NCI-H345 treated with DMSO at 0.1 percent for 48 hours (cell line): ENCODE measurements around the gene ZSWIM4.
"Not testable (repeated sequence)": the region's sequence is repeated elsewhere in the genome, so short reads cannot be mapped to it uniquely, and the experiment has no call there.

Experiments
- DNase-seq: peaks from one replicate; lab custom pipeline; 2025; ENCODE audit not compliant: unreplicated experiment; lab: John Stamatoyannopoulos, UW

ZSWIM4 gene

GRCh38 chr19:13848798-13849676 is 53.8 kb downstream of the ZSWIM4 start:
- DNase-seq, result no peak

DNA sequence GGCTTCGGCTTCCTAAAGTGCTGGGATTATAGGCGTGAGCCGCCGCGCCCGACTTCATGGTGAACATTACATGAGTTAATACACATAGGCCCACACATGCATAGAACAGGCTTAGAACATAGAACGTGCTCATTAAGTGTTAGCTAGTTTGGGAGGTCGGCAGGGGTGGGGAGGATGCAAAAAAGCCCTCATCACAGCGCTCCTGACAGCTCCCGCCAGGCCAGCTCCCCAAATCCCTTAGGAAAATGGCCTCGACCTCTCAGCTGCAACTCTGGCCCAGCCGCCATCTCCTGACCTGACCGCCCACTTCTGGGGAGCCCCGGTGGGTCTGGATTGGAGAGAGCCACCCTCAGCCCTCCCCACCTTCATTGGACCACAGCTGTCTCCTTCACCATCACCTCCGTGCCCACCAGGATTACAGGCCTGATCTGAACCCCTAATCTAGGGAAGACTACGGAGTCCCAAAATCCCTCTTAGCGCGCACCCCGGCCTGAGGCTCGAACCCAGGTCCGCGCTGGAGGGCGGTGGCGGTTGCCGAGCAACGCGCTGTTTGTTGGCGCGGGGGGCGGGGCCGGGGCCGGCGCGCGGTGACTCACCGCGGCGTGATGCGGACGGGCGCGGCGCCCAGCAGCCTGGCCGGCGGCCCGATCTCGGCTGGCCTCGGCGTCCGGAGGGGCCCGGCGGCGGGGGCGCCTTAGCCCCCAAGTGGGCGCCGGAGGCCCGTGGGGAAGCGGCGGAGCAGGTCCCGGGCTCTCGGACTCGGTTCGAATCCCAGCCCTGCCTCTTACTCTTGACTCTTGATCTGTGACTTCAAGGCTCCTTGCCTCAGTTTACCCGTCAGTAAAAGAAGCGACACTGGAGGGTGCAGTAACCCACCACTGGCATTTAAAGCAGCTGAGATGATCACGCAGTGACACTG is 55.0 kb downstream of the ZSWIM4 start:
- DNase-seq, result no peak

DNA sequence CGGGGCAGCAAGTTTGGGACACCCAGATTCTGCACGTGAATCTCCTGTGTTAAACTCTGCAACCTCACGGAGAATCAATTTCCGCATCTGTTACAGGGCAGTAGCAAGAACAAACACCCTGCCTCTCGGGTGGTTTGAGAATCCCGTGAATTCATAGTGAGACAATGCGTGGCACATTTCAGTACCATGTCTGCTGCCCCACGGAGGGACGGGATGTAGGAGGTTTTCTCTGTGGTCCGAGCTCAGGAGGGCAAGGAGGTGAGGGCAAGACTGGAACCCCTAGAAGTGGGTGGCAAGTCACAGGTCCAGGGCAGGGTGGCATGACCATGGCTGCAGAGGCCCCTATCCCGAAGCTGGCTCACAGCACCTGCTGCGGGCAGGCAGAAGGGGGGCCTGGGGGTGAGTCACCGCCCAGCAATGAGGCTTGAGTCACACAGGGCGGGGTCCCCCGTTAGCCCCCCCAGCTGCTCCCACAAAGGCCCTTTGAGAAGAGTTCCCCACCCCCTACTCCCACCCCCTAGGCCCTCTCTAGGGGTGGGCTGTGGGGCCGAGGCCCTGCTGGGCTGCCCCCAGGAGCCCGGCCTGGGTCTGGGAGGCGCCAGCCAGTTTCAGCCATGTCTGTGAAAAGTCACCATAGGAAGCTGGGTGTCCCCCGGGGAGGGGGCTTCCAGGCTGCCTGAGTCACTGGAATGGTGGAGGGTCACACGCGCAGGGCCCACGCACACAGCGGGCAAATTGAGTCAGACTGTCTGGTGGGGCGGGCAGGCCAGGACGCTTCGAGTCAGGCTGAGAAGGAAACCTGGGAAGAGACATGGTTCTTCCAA is 55.9 kb downstream of the ZSWIM4 start:
- no peak for DNase-seq

DNA sequence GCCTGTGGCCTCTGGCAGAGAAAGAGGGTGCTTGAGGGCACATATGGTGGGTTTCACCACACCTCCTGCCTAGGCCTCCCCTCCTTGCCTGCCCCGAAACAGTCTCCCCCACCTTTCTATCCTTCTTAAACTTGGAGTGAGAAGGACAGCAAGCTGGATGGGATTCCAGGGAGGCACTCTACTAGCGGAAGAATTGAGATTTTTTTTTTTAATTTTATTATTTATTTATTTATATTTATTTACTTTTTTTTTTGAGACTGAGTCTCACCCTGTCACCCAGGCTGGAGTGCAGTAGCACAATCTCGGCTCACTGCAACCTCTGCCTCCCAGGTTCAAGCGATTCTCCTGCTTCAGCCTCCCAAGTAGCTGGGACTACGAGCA is 56.5 kb downstream of the ZSWIM4 start:
- DNase-seq, result not testable (repeated sequence)

DNA sequence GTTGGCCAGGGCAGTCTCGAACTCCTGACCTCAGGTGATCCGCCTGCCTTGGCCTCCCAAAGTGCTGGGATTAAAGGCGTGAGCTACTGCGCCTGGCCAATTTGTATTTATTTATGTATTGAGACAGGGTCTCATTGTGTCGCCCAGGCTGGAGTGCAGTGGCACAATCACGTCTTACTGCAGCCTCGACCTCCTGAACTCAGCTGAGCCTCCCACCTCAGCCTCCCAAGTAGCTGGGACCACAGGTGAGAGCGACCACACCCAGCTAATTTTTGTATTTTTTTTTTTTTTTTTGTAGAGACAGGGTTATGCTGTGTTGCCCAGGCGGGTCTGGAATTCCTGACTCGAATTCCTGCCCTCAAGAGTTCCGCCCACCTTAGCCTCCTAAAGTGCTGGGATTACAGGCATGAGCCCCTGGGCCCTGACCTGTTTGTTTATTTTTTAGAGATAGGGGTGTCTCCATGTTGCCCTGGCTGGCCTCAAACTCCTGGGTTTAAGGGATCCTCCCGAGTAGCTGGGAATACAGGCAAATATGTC is 57.0 kb downstream of the ZSWIM4 start:
- not testable (repeated sequence) for DNase-seq

GRCh38 chr19:13856497-13856896 is 61.3 kb downstream of the ZSWIM4 start:
- no peak for DNase-seq

DNA sequence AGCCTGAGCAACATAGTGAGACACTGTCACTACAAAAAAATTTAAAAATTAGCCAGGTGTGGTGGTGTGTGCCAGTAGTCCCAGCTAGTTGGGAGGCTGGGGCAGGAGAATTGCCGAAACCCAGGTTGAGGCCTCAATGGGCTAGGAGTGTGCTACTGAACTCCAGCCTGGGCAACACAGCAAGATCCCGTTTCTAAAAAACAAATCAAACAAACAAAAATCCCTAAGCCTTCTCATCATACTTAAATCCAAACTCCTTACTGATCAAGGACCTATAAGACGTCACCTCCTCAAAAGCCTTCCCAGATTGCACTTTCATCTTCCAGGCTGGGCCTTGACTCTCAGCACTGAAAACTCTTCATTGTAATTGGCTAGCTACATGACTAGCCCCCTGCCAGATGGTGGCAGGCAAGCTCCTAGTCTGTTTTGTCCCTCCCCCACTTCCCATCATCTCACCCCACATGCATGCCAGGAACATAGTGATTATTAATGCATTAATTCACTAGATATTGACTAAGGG is 64.2 kb downstream of the ZSWIM4 start:
- no peak for DNase-seq

GRCh38 chr19:13860679-13861391 is 65.6 kb downstream of the ZSWIM4 start:
- no peak for DNase-seq

DNA sequence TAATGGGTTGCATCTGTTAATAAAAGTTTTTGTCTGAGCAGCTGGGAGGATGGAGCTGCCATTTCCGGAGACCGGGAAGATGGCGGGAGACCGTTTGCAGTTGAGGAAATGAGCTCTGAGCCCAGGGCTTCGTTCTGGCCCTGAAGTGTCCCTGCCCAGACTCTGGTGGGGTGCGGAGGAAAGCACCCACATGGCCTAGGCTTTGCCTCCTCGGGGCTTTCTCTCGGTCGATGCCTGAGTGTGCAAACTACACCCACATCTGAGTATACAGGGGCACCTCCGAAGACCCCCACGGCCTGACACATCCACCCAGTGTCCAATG is 66.1 kb downstream of the ZSWIM4 start:
- DNase-seq, result no peak

DNA sequence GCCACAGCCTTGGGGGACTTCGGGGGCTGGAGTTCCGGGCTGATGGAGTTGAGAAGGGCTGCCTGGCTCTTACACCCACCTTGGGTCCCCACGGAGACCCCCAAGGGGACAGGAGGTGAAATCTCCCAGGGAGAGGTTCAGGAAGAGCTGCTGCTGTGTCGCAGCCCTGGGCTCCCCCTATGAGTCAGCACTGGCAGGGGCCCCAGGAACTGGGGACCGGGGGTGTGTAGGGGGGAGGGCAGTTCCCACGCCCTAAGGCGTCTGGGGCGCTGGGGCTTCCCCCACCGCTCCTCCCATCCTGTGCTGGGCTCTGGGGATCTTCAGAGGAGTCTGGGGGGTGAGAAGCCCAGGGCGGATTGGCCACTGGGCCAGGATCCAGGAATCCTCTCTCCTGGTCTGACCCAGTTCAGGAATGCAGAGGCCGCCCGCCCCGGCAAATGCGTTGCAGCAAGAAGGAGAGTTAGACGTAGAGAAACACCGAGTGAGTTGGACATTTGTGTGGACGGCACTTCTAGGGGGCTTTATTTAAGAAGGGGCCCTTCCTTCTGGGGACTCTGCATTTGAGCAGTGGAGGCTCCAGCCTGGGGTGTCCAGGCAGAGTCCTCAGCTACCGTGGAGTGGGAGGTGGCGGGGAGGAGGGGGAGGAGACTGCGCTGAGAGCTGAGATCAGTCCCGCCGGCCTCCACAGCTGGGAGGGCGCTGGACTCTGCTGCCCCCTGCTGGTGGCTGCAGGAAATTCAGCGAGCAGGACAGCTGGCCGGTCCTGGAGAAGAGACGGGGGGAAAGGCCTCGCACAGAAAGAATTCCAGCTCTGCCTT is 66.7 kb downstream of the ZSWIM4 start:
- DNase-seq, result peak; percentile 23

- no peak for DNase-seq
These were observed 68.9 kb downstream of the ZSWIM4 start for GRCh38 chr19:13864046-13864666.

DNA sequence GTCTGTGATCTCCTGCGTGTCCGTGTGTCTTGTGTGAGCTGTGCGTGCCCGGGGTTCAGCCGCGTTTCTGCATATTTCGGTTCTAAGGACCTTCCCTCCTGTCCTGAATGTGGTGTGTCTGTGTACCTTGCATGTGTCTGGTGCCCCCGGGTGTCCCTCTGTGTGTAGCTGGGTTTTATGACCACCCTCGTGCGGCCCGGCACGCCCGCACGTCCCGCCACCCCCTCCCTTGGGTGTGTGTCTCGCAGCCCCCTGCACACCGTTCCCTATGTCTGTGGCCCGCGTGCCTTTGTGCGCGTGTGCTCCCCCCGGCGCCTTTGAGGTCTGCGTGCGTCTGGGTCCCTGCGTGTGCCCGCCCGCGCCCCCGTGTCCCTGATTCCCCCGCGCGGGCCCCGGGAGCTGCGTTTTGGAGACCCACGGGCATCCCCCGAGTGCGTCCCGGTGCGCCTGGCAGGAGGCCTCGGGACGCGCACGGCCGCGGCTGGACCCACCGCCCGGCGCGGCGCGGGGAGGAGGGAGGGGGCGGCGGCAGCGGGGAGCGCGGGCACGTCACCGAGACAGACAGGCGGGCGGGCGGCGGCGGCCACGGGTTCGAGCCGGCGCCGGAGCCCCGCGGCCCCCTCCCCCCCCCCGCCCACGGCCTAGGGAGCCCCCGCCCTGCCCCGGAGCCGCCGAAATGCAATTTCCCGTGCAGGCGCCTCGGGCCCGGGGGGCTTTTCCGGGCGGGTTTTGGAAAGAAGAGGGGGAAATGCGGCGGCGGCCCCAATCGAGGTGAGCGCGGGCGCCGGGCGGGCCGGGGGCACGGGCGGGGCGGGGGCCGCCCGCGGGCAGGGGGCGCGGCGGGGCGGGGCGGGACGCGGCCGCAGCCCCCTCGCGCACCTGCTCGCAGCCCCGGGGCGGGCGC is 69.7 kb downstream of the ZSWIM4 start:
- DNase-seq, result no peak

DNA sequence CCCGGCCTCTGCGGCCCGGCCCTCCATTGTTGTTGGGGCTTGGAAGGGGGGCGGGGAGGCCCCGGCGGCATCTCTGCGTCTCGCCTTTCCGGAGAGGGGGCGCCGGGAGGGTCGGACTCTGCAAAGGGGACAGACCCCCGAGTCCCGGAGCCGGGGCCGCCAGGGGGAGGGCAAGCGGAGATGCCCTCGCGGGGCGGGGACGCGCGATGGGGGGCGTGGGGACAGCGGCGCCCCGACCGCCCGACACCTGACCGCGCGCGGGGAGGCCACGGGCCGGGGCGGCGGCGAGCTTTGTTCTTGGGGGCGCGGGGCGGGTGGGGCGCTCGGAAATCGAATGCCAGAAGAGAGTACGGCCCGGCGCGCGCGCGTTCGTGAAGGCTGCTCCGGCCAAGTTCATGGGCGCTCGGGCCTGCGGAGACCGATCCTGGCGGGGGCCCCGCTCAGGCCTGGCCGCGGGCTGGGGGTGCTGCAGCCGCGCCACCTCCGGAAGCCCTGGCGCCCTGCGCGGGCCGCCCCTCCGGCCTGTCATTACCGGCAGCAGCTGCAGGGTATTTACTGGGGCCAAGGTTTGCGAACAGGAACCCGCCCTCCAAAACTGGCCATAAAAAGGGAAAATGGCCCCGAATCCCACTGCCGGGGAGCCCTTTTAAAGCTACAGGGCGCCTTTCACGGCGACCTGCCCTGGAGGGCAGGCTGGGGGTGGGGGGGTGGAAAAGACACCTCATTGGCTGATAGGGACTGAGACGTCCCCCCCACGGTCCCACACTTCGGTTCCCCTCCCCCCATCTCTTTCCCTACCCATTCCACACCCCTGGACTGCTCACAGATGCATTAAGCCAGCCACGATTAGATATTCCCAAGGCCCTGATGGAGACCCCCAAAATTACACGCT is 70.6 kb downstream of the ZSWIM4 start:
- no peak for DNase-seq

DNA sequence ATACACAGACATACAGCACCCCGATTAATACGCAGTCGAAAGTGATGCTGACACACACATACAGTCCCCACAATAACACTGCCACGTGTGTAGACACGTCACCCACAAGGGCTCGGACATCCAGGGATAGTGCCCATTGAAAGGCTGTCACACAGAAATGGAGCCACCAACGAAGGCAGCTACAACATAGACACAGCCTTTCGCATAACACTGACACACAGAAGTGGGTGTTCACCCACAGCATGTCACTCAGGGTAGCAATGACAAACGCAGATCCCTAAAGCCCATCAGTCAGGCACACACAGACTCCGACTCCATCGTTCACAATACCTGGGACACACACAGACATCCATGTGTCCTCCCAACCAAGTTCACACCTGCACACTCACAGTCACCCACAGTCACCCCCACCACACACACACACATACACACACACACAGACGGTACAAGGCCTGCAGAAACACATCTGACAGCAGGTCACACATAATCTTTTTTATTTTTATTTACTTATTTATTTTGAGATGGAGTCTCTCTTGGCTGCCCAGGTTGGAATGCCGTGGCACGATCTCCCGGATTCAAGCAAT is 71.3 kb downstream of the ZSWIM4 start:
- DNase-seq, result no peak

GRCh38 chr19:13868663-13869062 is 73.4 kb downstream of the ZSWIM4 start:
- DNase-seq, result no peak

GRCh38 chr19:13869281-13869680 is 74.0 kb downstream of the ZSWIM4 start:
- no peak for DNase-seq
